SK-N-MC (cell line): ENCODE results near the gene FBXO24.

Source experiments
- EZH2 ChIP-seq: fragments of 200-600 bp; sonication (generic); IDR thresholded peaks from one replicate; pipeline ENCODE4 v1.6.1; 2017; ENCODE audit warnings: antibody characterized with exemption
- FOXP2 ChIP-seq: optimal IDR thresholded peaks from 2 replicates; pipeline ENCODE3; 2011; ENCODE audit warnings: mild to moderate bottlenecking, moderate library complexity; ENCODE audit not compliant: insufficient read depth; ENCODE audit errors: extremely low read length, control extremely low read depth
- POLR2AphosphoS5 ChIP-seq: IDR thresholded peaks from 2 replicates; pipeline ENCODE4 v1.6.1; 2012; ENCODE audit warnings: mild to moderate bottlenecking, low read depth, low read length, borderline replicate concordance

- no peak for TF ChIP-seq EZH2
- TF ChIP-seq POLR2AphosphoS5: no peak
- TF ChIP-seq FOXP2: no peak
Observed at GRCh38 chr7:100607111-100607510, 21.0 kb downstream of the FBXO24 start.
